Gastrocnemius medialis (tissue), 4 donors: ENCODE measurements around the gene CLEC11A. TPM values are rescaled to one million over a fixed set of nuclear protein-coding genes. Genes with fewer than 3 reads are reported as not detected.

Experiments
- ATAC-seq, 2 donors: fragments of 150-250 bp; one replicate each; pipeline ENCODE4 v1.9.1; 2016
- DNase-seq, 2 donors: peaks; one replicate each; pipeline ENCODE4 v3.0.0-alpha.2; 2019
- H3K27ac ChIP-seq, 4 donors: fragments of 200-600 bp; sonication (generic); 1 replicate in 1 of 4; 2 replicates in 3 of 4; pipeline ENCODE4 v1.5.1; 2016 to 2018; ENCODE audit warnings: mild to moderate bottlenecking in 2 of 4, moderate library complexity in 1 of 4
- H3K27me3 ChIP-seq, 3 donors: fragments of 200-600 bp; sonication (generic) in 2 of 3; 1 replicate in 1 of 3; 2 replicates in 2 of 3; pipeline versions ENCODE4 v1.5.1 to v1.6.0; 2016 to 2019; ENCODE audit warnings: mild to moderate bottlenecking in 1 of 3, moderate library complexity in 1 of 3
- H3K36me3 ChIP-seq, 2 donors: fragments of 200-600 bp; sonication (generic) in 1 of 2; one replicate each; pipeline ENCODE4 v1.5.1; 2017 to 2018
- H3K4me1 ChIP-seq, 2 donors: fragments of 200-600 bp; sonication (generic) in 1 of 2; one replicate each; pipeline ENCODE4 v1.5.1; 2016 to 2017; ENCODE audit warnings: mild to moderate bottlenecking in 2 of 2
- H3K4me3 ChIP-seq, 4 donors: fragments of 200-600 bp; sonication (generic) in 3 of 4; 1 replicate in 1 of 4; 2 replicates in 3 of 4; pipeline ENCODE4 v1.5.1; 2016 to 2019; ENCODE audit warnings: mild to moderate bottlenecking in 2 of 4
- H3K9me3 ChIP-seq, 3 donors: fragments of 200-600 bp; sonication (generic) in 2 of 3; 1 replicate in 1 of 3; 2 replicates in 2 of 3; pipeline ENCODE4 v1.5.1; 2016 to 2019
- CTCF ChIP-seq, 5 experiments: fragments of 450-650 bp in 3 of 5; fragments of 200-600 bp in 2 of 5; sonication (generic) in 2 of 5; IDR thresholded peaks in 4 of 5; conservative IDR thresholded peaks in 1 of 5; 1 replicate in 4 of 5; 2 replicates in 1 of 5; pipeline ENCODE4 v1.5.1; 2016 to 2019; ENCODE audit warnings: antibody characterized with exemption in 5 of 5, mild to moderate bottlenecking in 3 of 5, moderate library complexity in 3 of 5
- POLR2A ChIP-seq, 2 donors: fragments of 450-650 bp; IDR thresholded peaks; one replicate each; pipeline ENCODE4 v1.6.1; 2017; ENCODE audit warnings: antibody characterized with exemption in 2 of 2, mild to moderate bottlenecking in 2 of 2, moderate library complexity in 2 of 2
- in situ Hi-C, 4 donors: fragments of 200-750 bp; cut with MboI; loops; one replicate each; pipeline versions ENCODE4 v1.15.0 to v1.8.0; 2017; ENCODE audit warnings: low sequenced_read_pairs in 4 of 4
- intact Hi-C: fragments of 100-400 bp; cut with DNase I; formaldehyde crosslinking; loops from one replicate; pipeline ENCODE4 v1.15.1; 2023; ENCODE audit warnings: low total_unique reads
- total RNA-seq, 4 donors: library from RNA; depleted of rRNA; stranded (reverse); fragments of >200 nt; gene quantifications; one replicate each; pipeline versions ENCODE4 v1.1.0 to v1.2.3, GENCODE V29; 2016

The CLEC11A gene
- total RNA-seq, 4 donors from 2014 or later = 2.1 to 5.0 (median 2.7) TPM

GRCh38 chr19:50720921-50721381, 2.2 kb upstream of the CLEC11A start:
- H3K9me3 ChIP-seq = no peaks in the 10 kb centered on the region
- intact Hi-C loops = no loop called here
- no peak for TF ChIP-seq POLR2A (IDR thresholded peaks at IDR 0.05)
- no peak for TF ChIP-seq CTCF (IDR thresholded peaks at IDR 0.05 in 4 of 5, conservative IDR thresholded peaks at IDR 0.05 in 1 of 5)
- in situ Hi-C loops = no loop called here
- ATAC-seq = no peak
- H3K36me3 ChIP-seq = no peaks in the 10 kb centered on the region
- peaks cover 20 to 67% (median 52%) of the 10 kb centered on the region in 3 donors for H3K27me3 ChIP-seq
- H3K4me1 ChIP-seq = peaks cover 0 to 17% of the 10 kb centered on the region in 2 donors
- no peak for DNase-seq
- no peak overlapping the region for H3K4me3 ChIP-seq
- H3K27ac ChIP-seq = no peak overlapping the region

- H3K4me3 ChIP-seq = no peak overlapping the region
- no peak for ATAC-seq
- H3K9me3 ChIP-seq = no peaks in the 10 kb centered on the region
- in situ Hi-C loops = no loop called here
- intact Hi-C loops = no loop called here
- H3K27ac ChIP-seq = no peak overlapping the region
- no peak for DNase-seq
- peaks cover 0 to 17% of the 10 kb centered on the region in 2 donors for H3K4me1 ChIP-seq
- H3K27me3 ChIP-seq = peaks cover 26 to 72% (median 59%) of the 10 kb centered on the region in 3 donors
- H3K36me3 ChIP-seq = no peaks in the 10 kb centered on the region
- TF ChIP-seq POLR2A (IDR thresholded peaks at IDR 0.05) (no peak), CTCF (IDR thresholded peaks at IDR 0.05 in 4 of 5, conservative IDR thresholded peaks at IDR 0.05 in 1 of 5) (no peak)
Measured at GRCh38 chr19:50721441-50722137, 1.6 kb upstream of the CLEC11A start.

- in situ Hi-C loops = no loop called here
- H3K4me1 ChIP-seq = peaks cover 0 to 17% of the 10 kb centered on the region in 2 donors
Measured at GRCh38 chr19:50722201-50723013, 757 bp upstream of the CLEC11A start.

More at GRCh38 chr19:50722201-50723013, 757 bp upstream of the CLEC11A start:
- Histone ChIP-seq H3K27me3 (peaks cover 25 to 64% (median 55%) of the 10 kb centered on the region in 3 donors), H3K36me3 (no peaks in the 10 kb centered on the region), H3K27ac (peak overlapping the region in 2 of 4 donors; percentile 13 to 14), H3K9me3 (no peaks in the 10 kb centered on the region), H3K4me3 (peak overlapping the region in 1 of 4 donors; percentile 55)
- TF ChIP-seq POLR2A (IDR thresholded peaks at IDR 0.05) (no peak), CTCF (IDR thresholded peaks at IDR 0.05 in 4 of 5, conservative IDR thresholded peaks at IDR 0.05 in 1 of 5) (no peak)
- DNase-seq (no peak), ATAC-seq (no peak)
- intact Hi-C loops = no loop called here
